A549 (cell line): Measurements from ENCODE around the gene HGF. TPM values are rescaled to one million over a fixed set of nuclear protein-coding genes. Genes with fewer than 3 reads are reported as not detected.
A peak's percentile ranks its signal among the peaks of the same experiment; 100 is the strongest.

ENCODE experiments used
- ATAC-seq, 2 experiments: fragments of 200-7000 bp in 1 of 2; fragments of >200 bp in 1 of 2; cut with Nextera tagmentation in 1 of 2; cut with Tn5 transposase in 1 of 2; 3 replicates each; pipeline versions ENCODE4 v1.8.0 to v1.9.1; 2018 to 2020; ENCODE audit warnings: mild to moderate bottlenecking in 1 of 2, moderate library complexity in 1 of 2
- CTCF ChIA-PET: fragments of 300-600 bp; sonication (Branson Sonifier 250); formaldehyde crosslinking; extraction: SDS; loops from one replicate; lab custom pipeline; 2021; ENCODE audit warnings: antibody characterized with exemption, inconsistent platforms; lab: Yijun Ruan, JAX
- POLR2A ChIA-PET: fragments of 350-600 bp; formaldehyde crosslinking; extraction: SDS; loops from one replicate; lab custom pipeline; 2021; ENCODE audit warnings: antibody characterized with exemption, inconsistent platforms; lab: Yijun Ruan, JAX
- DNase-seq, 2 experiments: peaks; one replicate each; pipeline versions ENCODE4 v3.0.0 to v3.0.0-alpha.2; 2011 to 2016; ENCODE audit warnings: low read depth in 1 of 2, low spot score in 1 of 2
- FAIRE-seq: peaks from 2 replicates; lab custom pipeline; 2011; peaks lifted over from hg19 to GRCh38; lab: Jason Lieb, UNC
- H3K27ac ChIP-seq, 2 experiments: fragments of >200 bp; sonication (Bioruptor Twin); formaldehyde crosslinking; 3 replicates each; pipeline ENCODE4 v1.5.1; 2016 to 2017
- H3K4me1 ChIP-seq: fragments of >200 bp; sonication (Bioruptor Twin); formaldehyde crosslinking; 3 replicates; pipeline ENCODE4 v1.6.1; 2016
- H3K4me2 ChIP-seq: fragments of >200 bp; sonication (Bioruptor Twin); formaldehyde crosslinking; 3 replicates; pipeline ENCODE4 v1.6.1; 2016
- H3K4me3 ChIP-seq: fragments of >200 bp; sonication (Bioruptor Twin); formaldehyde crosslinking; 3 replicates; pipeline ENCODE4 v1.5.1; 2016
- H3K9me3 ChIP-seq: fragments of >200 bp; sonication (Bioruptor Twin); formaldehyde crosslinking; 3 replicates; pipeline ENCODE4 v1.6.1; 2016
- ATOH8 ChIP-seq: fragments of 250-450 bp; sonication (Bioruptor Pico); IDR thresholded peaks from 2 replicates; pipeline ENCODE4 v1.5.0; 2020; ENCODE audit warnings: low read depth, mild to moderate bottlenecking, moderate library complexity
- BCL3 ChIP-seq: fragments of >200 bp; sonication (Bioruptor Twin); formaldehyde crosslinking; IDR thresholded peaks from 3 replicates; pipeline ENCODE4 v1.6.1; 2016
- CEBPB ChIP-seq, 2 experiments: fragments of >200 bp in 1 of 2; sonication (Bioruptor Twin) in 1 of 2; formaldehyde crosslinking in 1 of 2; IDR thresholded peaks; 2 replicates each; pipeline ENCODE4 v1.6.1; 2012 to 2016
- CTCF ChIP-seq: fragments of >200 bp; sonication (Bioruptor Twin); formaldehyde crosslinking; IDR thresholded peaks from 3 replicates; pipeline ENCODE4 v1.5.1; 2016
- EHMT2 ChIP-seq: fragments of 200-600 bp; sonication (generic); IDR thresholded peaks from 2 replicates; pipeline ENCODE4 v1.6.1; 2016; ENCODE audit warnings: antibody characterized with exemption, low read depth, mild to moderate bottlenecking, moderate library complexity
- EP300 ChIP-seq, 2 experiments: fragments of >200 bp; sonication (Bioruptor Twin); formaldehyde crosslinking; IDR thresholded peaks; 2 replicates in 1 of 2; 3 replicates in 1 of 2; pipeline ENCODE4 v1.6.1; 2016 to 2017
- ESRRA ChIP-seq: fragments of 150-350 bp; IDR thresholded peaks from 2 replicates; pipeline ENCODE4 v1.6.1; 2014; ENCODE audit warnings: mild to moderate bottlenecking, low read length, borderline replicate concordance
- GATA3 ChIP-seq: IDR thresholded peaks from 2 replicates; pipeline ENCODE4 v1.6.1; 2012; ENCODE audit warnings: borderline replicate concordance
- HDAC2 ChIP-seq: fragments of 200-600 bp; sonication (generic); IDR thresholded peaks from 2 replicates; pipeline ENCODE4 v1.6.1; 2016
- HEYL ChIP-seq: fragments of 250-450 bp; sonication (Bioruptor Pico); IDR thresholded peaks from 2 replicates; pipeline ENCODE4 v1.8.0; 2021; ENCODE audit warnings: mild to moderate bottlenecking, moderate library complexity
- HMGXB4 ChIP-seq: fragments of 250-450 bp; sonication (Bioruptor Pico); IDR thresholded peaks from 2 replicates; pipeline ENCODE4 v1.5.0; 2021; ENCODE audit warnings: mild to moderate bottlenecking, moderate library complexity, borderline replicate concordance
- JUN ChIP-seq, 2 experiments: fragments of >200 bp; sonication (Bioruptor Twin); formaldehyde crosslinking; IDR thresholded peaks; 2 replicates in 1 of 2; 3 replicates in 1 of 2; pipeline ENCODE4 v1.6.1; 2016 to 2017
- KDM5A ChIP-seq: fragments of 200-600 bp; sonication (generic); IDR thresholded peaks from 2 replicates; pipeline ENCODE4 v1.6.1; 2016; ENCODE audit warnings: antibody characterized with exemption, mild to moderate bottlenecking
- MAFK ChIP-seq: fragments of 450-650 bp; IDR thresholded peaks from 2 replicates; pipeline ENCODE4 v1.6.1; 2014; ENCODE audit not compliant: partially characterized antibody
- MAX ChIP-seq: IDR thresholded peaks from 2 replicates; pipeline ENCODE4 v1.6.1; 2012
- NPAS2 ChIP-seq: fragments of 250-450 bp; sonication (Bioruptor Pico); IDR thresholded peaks from 2 replicates; pipeline ENCODE4 v1.8.0; 2022; ENCODE audit warnings: mild to moderate bottlenecking, moderate library complexity, borderline replicate concordance
- NR3C1 ChIP-seq: fragments of >200 bp; sonication (Bioruptor Twin); formaldehyde crosslinking; IDR thresholded peaks from 3 replicates; pipeline ENCODE4 v1.6.1; 2017
- PBX3 ChIP-seq: IDR thresholded peaks from 2 replicates; pipeline ENCODE4 v1.6.1; 2012
- PHF8 ChIP-seq: fragments of 200-600 bp; sonication (generic); IDR thresholded peaks from 2 replicates; pipeline ENCODE4 v1.6.1; 2016; ENCODE audit warnings: low read depth, mild to moderate bottlenecking, antibody characterized with exemption, moderate library complexity, borderline replicate concordance
- POLR2A ChIP-seq: IDR thresholded peaks from 2 replicates; pipeline ENCODE4 v1.6.1; 2012; ENCODE audit warnings: mild to moderate bottlenecking, low read length
- RARB ChIP-seq: fragments of 250-450 bp; sonication (Bioruptor Pico); IDR thresholded peaks from 2 replicates; pipeline ENCODE4 v1.8.0; 2021; ENCODE audit warnings: mild to moderate bottlenecking, moderate library complexity
- RNF2 ChIP-seq: fragments of 200-600 bp; sonication (generic); IDR thresholded peaks from 2 replicates; pipeline ENCODE4 v1.6.1; 2016; ENCODE audit warnings: low read depth, mild to moderate bottlenecking, antibody characterized with exemption, moderate library complexity, borderline replicate concordance
- SREBF2 ChIP-seq: fragments of 450-650 bp; IDR thresholded peaks from 2 replicates; pipeline ENCODE4 v1.6.1; 2014; ENCODE audit warnings: mild to moderate bottlenecking, moderate library complexity
- TP53 ChIP-seq: fragments of 250-450 bp; sonication (Bioruptor Pico); IDR thresholded peaks from 2 replicates; pipeline ENCODE4 v1.5.0; 2021; ENCODE audit warnings: mild to moderate bottlenecking, moderate library complexity
- ZC3H11A ChIP-seq: fragments of 450-650 bp; IDR thresholded peaks from 2 replicates; pipeline ENCODE4 v1.6.1; 2014; ENCODE audit warnings: antibody characterized with exemption, mild to moderate bottlenecking
- ZNF302 ChIP-seq: fragments of 250-450 bp; sonication (Bioruptor Pico); IDR thresholded peaks from 2 replicates; pipeline ENCODE4 v1.9.0; 2021; ENCODE audit warnings: inconsistent platforms, mild to moderate bottlenecking, moderate library complexity
- WGBS: methylation state at CpG from one replicate; pipeline ENCODE4 v1.1.6; 2017; ENCODE audit errors: missing lambda C conversion rate; 5-methylcytosine and 5-hydroxymethylcytosine counted together
- polyA plus RNA-seq, 4 experiments: library from polyadenylated mRNA; depleted of rRNA in 3 of 4; stranded (reverse); fragments of >200 nt; fragmentation: RNase III in 1 of 4; extraction: RNeasy Plus Mini Kit Qiagen cat#74134 plus additional on column Dnase treatment in 1 of 4; gene quantifications; 2 replicates in 3 of 4; 3 replicates in 1 of 4; pipeline ENCODE4 v1.2.3, GENCODE V29; 2011 to 2017

HGF gene
- polyA plus RNA-seq, 2 of the 4 experiments (the other 2 are of a cell fraction) = 0.06 to 0.31 TPM

- DNase-seq (no peak), FAIRE-seq (no peak), ATAC-seq (no peak)
- Histone ChIP-seq H3K4me1 (peaks cover 10% of the 10 kb centered on the region; the same call in 2 of the 3 replicates), H3K4me3 (no peak overlapping the region), H3K9me3 (no peaks in the 10 kb centered on the region), H3K27ac (no peak overlapping the region), H3K4me2 (no peak overlapping the region)
- ChIA-PET CTCF (no interaction called here), POLR2A (no interaction called here)
- TF ChIP-seq HEYL (no peak), PBX3 (no peak), EP300 (IDR thresholded peaks at IDR 0.05) (no peak), CEBPB (IDR thresholded peaks at IDR 0.05) (no peak), KDM5A (no peak)
Observed at GRCh38 chr7:81783818-81784217, 14.0 kb upstream of the HGF start.

- ChIA-PET POLR2A (no interaction called here), CTCF (no interaction called here)
- DNase-seq = peak in 1 of 2 experiments; percentile 28
- Histone ChIP-seq H3K4me1 (peaks cover 10% of the 10 kb centered on the region; the same call in 2 of the 3 replicates), H3K9me3 (no peaks in the 10 kb centered on the region), H3K4me2 (peak overlapping the region; percentile 0; the same call in 2 of the 3 replicates), H3K4me3 (no peak overlapping the region), H3K27ac (no peak overlapping the region)
- TF ChIP-seq CTCF (no peak), NR3C1 (no peak), EHMT2 (no peak), ESRRA (no peak), PHF8 (no peak), GATA3 (peak; percentile 88), NPAS2 (CRISPR knock-in tag) (no peak), MAFK (peak; percentile 78), CEBPB (IDR thresholded peaks at IDR 0.05) (peak; percentile 46 to 57; a peak in 2 of 4 replicates)
- peak in 1 of 2 experiments; percentile 31; a peak in 1 of 6 replicates for ATAC-seq
- WGBS = 30% methylated on average over 2 of the region's 2 CpGs
- no peak for FAIRE-seq
Observed at GRCh38 chr7:81780914-81781693, 11.3 kb upstream of the HGF start.

- DNase-seq (no peak), ATAC-seq (no peak), FAIRE-seq (no peak)
- no peaks in the 10 kb centered on the region for H3K9me3 ChIP-seq
- ChIA-PET CTCF (no interaction called here), POLR2A (no interaction called here)
- WGBS = 87% methylated on average over 4 of the region's 4 CpGs
- no peak overlapping the region for H3K4me3 ChIP-seq
- H3K4me2 ChIP-seq = no peak overlapping the region
- H3K4me1 ChIP-seq = peaks cover 10% of the 10 kb centered on the region; the same call in 2 of the 3 replicates
- TF ChIP-seq PBX3 = no peak
- TF ChIP-seq RARB = no peak
- TF ChIP-seq RNF2 = no peak
- TF ChIP-seq HMGXB4 (CRISPR knock-in tag) = no peak
- no peak for TF ChIP-seq MAX
- TF ChIP-seq ATOH8 (CRISPR knock-in tag) = no peak
- no peak for TF ChIP-seq HDAC2
- TF ChIP-seq ZNF302 (CRISPR knock-in tag) = no peak
- no peak for TF ChIP-seq ZC3H11A
- TF ChIP-seq BCL3 = no peak
- TF ChIP-seq TP53 (CRISPR knock-in tag) = no peak
- TF ChIP-seq SREBF2 = no peak
- no peak for TF ChIP-seq POLR2A
- TF ChIP-seq HEYL = no peak
- no peak for TF ChIP-seq JUN (IDR thresholded peaks at IDR 0.05)
- H3K27ac ChIP-seq = no peak overlapping the region
Observed at GRCh38 chr7:81779706-81780105, 9.9 kb upstream of the HGF start.
